ENCODE measurements around the gene BMP2. TPM values are rescaled to one million over a fixed set of nuclear protein-coding genes. Genes with fewer than 3 reads are reported as not detected.
A peak's percentile ranks its signal among the peaks of the same experiment; 100 is the strongest.

Gene BMP2
- total RNA-seq: not detected
- not detected for polyA plus RNA-seq (2013, experiment 1 of 2)
- 0.05 TPM for polyA plus RNA-seq (2013, experiment 2 of 2)
- 0 to 0.40 (median 0) reads per million in 172 experiments for total RNA-seq

DNA sequence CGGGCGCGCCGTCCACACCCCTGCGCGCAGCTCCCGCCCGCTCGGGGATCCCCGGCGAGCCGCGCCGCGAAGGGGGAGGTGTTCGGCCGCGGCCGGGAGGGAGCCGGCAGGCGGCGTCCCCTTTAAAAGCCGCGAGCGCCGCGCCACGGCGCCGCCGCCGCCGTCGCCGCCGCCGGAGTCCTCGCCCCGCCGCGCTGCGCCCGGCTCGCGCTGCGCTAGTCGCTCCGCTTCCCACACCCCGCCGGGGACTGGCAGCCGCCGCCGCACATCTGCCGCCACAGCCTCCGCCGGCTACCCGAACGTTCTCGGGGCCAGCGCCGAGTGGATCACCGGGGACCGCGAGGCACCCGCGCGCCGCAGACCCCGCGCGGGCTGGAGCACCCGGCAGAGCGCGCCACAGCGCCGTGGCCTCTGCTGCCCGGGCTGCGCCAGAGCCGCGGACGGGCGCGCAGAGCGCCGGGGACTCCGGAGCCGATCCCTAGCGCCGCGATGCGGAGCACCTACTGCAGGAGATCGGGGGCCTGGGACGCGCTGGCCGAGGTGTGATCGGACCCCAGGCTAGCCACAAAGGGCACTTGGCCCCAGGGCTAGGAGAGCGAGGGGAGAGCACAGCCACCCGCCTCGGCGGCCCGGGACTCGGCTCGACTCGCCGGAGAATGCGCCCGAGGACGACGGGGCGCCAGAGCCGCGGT is at the start of gene BMP2:
BMP2 (plus strand) TSS at position 151 of the 692 bp plus-strand sequence. CDS start 2,441 bp downstream, outside the sequence.
- Mint-ChIP-seq H3K27ac (no peak within 1 kb of the TSS), H3K9me3 (no peaks in the 10 kb centered on the region), H3K4me3 (no peak within 1 kb of the TSS), H3K4me1 (ENCODE audit: low read depth) (no peaks in the 10 kb centered on the region), H3K36me3 (ENCODE audit: low read depth) (no peaks in the 10 kb centered on the region), H3K27me3 (peaks cover 71% of the 10 kb centered on the region)
- intact Hi-C loops (cut with DNase I, micrococcal nuclease): loop anchor here in 1 of 2 experiments (10.0 kb wide), 1 partner anchor 1957 kb away; no protein-coding TSS in a partner anchor
- POLR2A ChIA-PET: no interaction called here
- H3K27me3 ChIP-seq (ENCODE audit: control insufficient read depth in 1 of 2, insufficient read depth in 2 of 2, low read length in 2 of 2): peaks cover 29 to 47% of the 10 kb centered on the region in 2 experiments
- peaks cover 2% of the 10 kb centered on the region for H3K4me1 ChIP-seq (ENCODE audit: insufficient read depth, low read length)
- no peaks in the 10 kb centered on the region for H3K36me3 ChIP-seq (ENCODE audit: insufficient read depth, low read length)
- no peak within 1 kb of the TSS for H3K4me3 ChIP-seq (ENCODE audit: low read length)
- no peak within 1 kb of the TSS for H3K27ac ChIP-seq (ENCODE audit: low read depth in 1 of 2, low read length in 2 of 2)
- ATAC-seq (ENCODE audit: poor library complexity) (no peak), DNase-seq (peak in 1 of 14 experiments; percentile 4)
- peaks cover 0 to 17% of the 10 kb centered on the region in 2 experiments for H3K9me3 ChIP-seq (ENCODE audit: control insufficient read depth in 1 of 2, insufficient read depth in 1 of 2, low read length in 2 of 2)
- TF ChIP-seq, protein P1, sequence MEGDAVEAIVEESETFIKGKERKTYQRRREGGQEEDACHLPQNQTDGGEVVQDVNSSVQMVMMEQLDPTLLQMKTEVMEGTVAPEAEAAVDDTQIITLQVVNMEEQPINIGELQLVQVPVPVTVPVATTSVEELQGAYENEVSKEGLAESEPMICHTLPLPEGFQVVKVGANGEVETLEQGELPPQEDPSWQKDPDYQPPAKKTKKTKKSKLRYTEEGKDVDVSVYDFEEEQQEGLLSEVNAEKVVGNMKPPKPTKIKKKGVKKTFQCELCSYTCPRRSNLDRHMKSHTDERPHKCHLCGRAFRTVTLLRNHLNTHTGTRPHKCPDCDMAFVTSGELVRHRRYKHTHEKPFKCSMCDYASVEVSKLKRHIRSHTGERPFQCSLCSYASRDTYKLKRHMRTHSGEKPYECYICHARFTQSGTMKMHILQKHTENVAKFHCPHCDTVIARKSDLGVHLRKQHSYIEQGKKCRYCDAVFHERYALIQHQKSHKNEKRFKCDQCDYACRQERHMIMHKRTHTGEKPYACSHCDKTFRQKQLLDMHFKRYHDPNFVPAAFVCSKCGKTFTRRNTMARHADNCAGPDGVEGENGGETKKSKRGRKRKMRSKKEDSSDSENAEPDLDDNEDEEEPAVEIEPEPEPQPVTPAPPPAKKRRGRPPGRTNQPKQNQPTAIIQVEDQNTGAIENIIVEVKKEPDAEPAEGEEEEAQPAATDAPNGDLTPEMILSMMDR (IDR thresholded peaks at IDR 0.05): no peak
- CTCF ChIA-PET: no interaction called here

DNA sequence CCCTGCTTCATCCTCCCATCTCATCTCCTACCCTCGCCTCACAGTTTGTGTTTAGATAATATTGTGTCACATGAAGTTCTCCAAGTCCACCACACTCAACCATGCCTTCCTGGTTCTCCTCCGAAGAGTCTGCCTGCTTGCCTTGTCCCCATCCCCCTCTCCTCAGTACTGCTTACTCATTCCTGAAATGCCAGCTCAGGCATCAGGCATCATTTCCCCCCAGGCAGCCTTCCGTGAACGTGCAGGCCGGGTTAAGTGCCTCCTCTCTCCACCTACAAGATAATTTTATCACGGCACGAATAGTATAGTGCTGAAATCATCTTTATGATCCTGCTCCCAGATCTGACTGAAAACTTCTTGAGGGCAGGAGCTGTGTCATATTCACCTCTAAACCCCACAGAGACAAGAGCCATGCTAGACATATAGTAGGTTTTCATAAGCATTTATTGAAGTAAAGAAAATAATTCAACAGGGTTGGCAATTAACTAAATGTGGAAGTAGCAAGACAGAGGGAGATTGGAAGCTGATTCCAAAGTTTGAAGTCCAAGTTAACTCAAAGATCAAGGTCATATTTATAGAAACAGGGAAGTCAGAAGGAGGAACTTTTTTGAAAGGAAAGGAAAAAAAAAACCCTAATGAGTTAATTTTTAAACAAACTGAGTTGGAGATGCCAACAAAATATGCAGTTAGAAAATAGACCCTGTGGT is 48.7 kb upstream of the BMP2 start:
- Mint-ChIP-seq H3K9me3 (no peaks in the 10 kb centered on the region), H3K27me3 (no peaks in the 10 kb centered on the region), H3K4me3 (no peak overlapping the region), H3K4me1 (ENCODE audit: low read depth) (no peaks in the 10 kb centered on the region), H3K27ac (no peak overlapping the region), H3K36me3 (ENCODE audit: low read depth) (no peaks in the 10 kb centered on the region)
- Histone ChIP-seq H3K36me3 (ENCODE audit: insufficient read depth, low read length) (no peaks in the 10 kb centered on the region), H3K9me3 (ENCODE audit: control insufficient read depth in 1 of 2, insufficient read depth in 1 of 2, low read length in 2 of 2) (peaks cover 0 to 4% of the 10 kb centered on the region in 2 experiments), H3K27ac (ENCODE audit: low read depth in 1 of 2, low read length in 2 of 2) (no peak overlapping the region), H3K27me3 (ENCODE audit: control insufficient read depth in 1 of 2, insufficient read depth in 2 of 2, low read length in 2 of 2) (no peaks in the 10 kb centered on the region), H3K4me1 (ENCODE audit: insufficient read depth, low read length) (no peaks in the 10 kb centered on the region), H3K4me3 (ENCODE audit: low read length) (no peak overlapping the region)
- DNase-seq (no peak), ATAC-seq (ENCODE audit: poor library complexity) (no peak)
- intact Hi-C loops (cut with DNase I, micrococcal nuclease): no loop called here
- ChIA-PET POLR2A (no interaction called here), CTCF (no interaction called here)
- TF ChIP-seq, protein P1 (IDR thresholded peaks at IDR 0.05): no peak

DNA sequence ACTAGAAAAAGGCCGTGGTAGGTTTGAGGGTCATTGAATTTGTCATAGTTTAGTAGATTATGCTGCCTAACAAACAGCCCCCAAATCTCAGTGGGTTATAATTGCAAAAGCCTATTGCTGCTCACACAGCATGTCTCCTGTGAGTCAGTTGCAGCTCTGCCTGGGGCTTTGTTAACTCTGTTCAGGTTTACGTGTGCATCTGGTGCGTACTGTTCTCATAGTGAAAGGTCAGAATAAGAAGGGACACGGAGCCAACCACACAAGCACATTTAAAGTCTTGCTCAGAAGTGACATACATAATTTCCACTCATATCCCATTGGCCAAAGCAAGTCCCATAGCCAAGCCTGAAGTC is 48.1 kb upstream of the BMP2 start:
- Histone ChIP-seq H3K27me3 (ENCODE audit: control insufficient read depth in 1 of 2, insufficient read depth in 2 of 2, low read length in 2 of 2) (no peaks in the 10 kb centered on the region), H3K9me3 (ENCODE audit: control insufficient read depth in 1 of 2, insufficient read depth in 1 of 2, low read length in 2 of 2) (peaks cover 0 to 4% of the 10 kb centered on the region in 2 experiments), H3K4me3 (ENCODE audit: low read length) (no peak overlapping the region), H3K27ac (ENCODE audit: low read depth in 1 of 2, low read length in 2 of 2) (no peak overlapping the region), H3K4me1 (ENCODE audit: insufficient read depth, low read length) (no peaks in the 10 kb centered on the region), H3K36me3 (ENCODE audit: insufficient read depth, low read length) (no peaks in the 10 kb centered on the region)
- no peak for DNase-seq
- ATAC-seq (ENCODE audit: poor library complexity): no peak
- no peaks in the 10 kb centered on the region for H3K4me1 Mint-ChIP-seq (ENCODE audit: low read depth)
- H3K36me3 Mint-ChIP-seq (ENCODE audit: low read depth): no peaks in the 10 kb centered on the region
- no peak overlapping the region for H3K27ac Mint-ChIP-seq
- no peak overlapping the region for H3K4me3 Mint-ChIP-seq
- POLR2A ChIA-PET: no interaction called here
- H3K9me3 Mint-ChIP-seq: no peaks in the 10 kb centered on the region
- CTCF ChIA-PET: no interaction called here
- no peaks in the 10 kb centered on the region for H3K27me3 Mint-ChIP-seq
- TF ChIP-seq, protein P1 (IDR thresholded peaks at IDR 0.05): no peak
- intact Hi-C loops (cut with DNase I, micrococcal nuclease): no loop called here

Data from CD4-positive, alpha-beta T cell (primary cell).